ENCODE results near the gene ARHGAP6. TPM values are rescaled to one million over a fixed set of nuclear protein-coding genes. Genes with fewer than 3 reads are reported as not detected.
"Not testable (repeated sequence)": the region's sequence is repeated elsewhere in the genome, so short reads cannot be mapped to it uniquely, and the experiment has no call there.

The ARHGAP6 gene
- total and polyA plus RNA-seq, 8 donors = 7.0 to 25.4 (median 20.5) TPM

- Histone ChIP-seq H3K27me3 (no peaks in the 10 kb centered on the region), H3K4me1 (no peaks in the 10 kb centered on the region), H3K9me3 (no peaks in the 10 kb centered on the region), H3K4me3 (no peak overlapping the region), H3K27ac (no peak overlapping the region), H3K36me3 (no peaks in the 10 kb centered on the region)
- no peak for TF ChIP-seq CTCF (IDR thresholded peaks at IDR 0.05)
- DNase-seq (no peak), ATAC-seq (no peak)
- intact Hi-C loops (cut with DNase I) = no loop called here
Measured at GRCh38 chrX:11589641-11590040, 76.1 kb downstream of the ARHGAP6 start.

DNA sequence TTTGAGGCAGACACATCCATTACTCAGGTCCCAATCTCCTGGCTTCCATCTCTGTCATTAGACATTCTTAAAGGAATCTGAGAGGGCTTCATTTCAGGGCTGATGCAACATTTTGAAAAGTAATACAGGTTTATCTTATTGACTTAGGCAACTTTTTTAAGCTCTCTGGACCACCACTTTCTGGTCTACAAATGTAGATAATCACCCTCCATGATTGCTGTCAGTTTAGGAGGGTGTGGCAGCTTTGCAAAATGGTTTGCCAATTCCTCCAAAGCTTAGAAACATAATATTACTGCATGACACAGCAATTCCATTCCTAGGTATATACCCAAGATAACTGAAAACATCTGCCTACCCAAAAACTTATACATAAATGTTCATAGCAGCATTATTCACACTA, 77.6 kb downstream of the ARHGAP6 start:
- intact Hi-C loops (cut with DNase I) = no loop called here
- H3K9me3 ChIP-seq = no peaks in the 10 kb centered on the region
- ATAC-seq (no peak), DNase-seq (no peak)
- H3K4me3 ChIP-seq = no peak overlapping the region
- H3K4me1 ChIP-seq = no peaks in the 10 kb centered on the region
- no peak for TF ChIP-seq CTCF (IDR thresholded peaks at IDR 0.05)
- H3K27ac ChIP-seq = no peak overlapping the region
- H3K27me3 ChIP-seq = no peaks in the 10 kb centered on the region
- no peaks in the 10 kb centered on the region for H3K36me3 ChIP-seq

DNA sequence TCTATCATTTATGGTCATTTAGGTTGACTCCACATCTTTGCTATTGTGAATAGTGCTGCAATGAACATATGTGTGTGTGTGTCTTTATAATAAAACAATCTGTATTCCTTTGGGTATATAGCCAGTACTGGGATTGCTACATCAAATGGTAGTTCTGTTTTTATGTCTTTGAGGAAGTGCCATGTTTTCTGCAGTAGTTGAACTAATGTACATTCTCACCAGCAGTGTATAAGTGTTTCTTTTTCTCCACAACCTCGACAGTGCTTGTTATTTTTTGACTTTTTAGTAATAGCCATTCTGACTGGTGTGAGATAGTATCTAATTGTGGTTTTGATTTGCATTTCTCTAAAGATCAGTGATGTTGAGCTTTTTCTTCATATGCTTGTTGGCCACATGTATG, 80.5 kb downstream of the ARHGAP6 start:
- Histone ChIP-seq H3K27me3 (no peaks in the 10 kb centered on the region), H3K4me1 (no peaks in the 10 kb centered on the region), H3K4me3 (no peak overlapping the region), H3K9me3 (no peaks in the 10 kb centered on the region), H3K27ac (no peak overlapping the region), H3K36me3 (no peaks in the 10 kb centered on the region)
- TF ChIP-seq CTCF (IDR thresholded peaks at IDR 0.05) = no peak
- no peak for ATAC-seq
- intact Hi-C loops (cut with DNase I) = no loop called here
- DNase-seq = no peak

DNA sequence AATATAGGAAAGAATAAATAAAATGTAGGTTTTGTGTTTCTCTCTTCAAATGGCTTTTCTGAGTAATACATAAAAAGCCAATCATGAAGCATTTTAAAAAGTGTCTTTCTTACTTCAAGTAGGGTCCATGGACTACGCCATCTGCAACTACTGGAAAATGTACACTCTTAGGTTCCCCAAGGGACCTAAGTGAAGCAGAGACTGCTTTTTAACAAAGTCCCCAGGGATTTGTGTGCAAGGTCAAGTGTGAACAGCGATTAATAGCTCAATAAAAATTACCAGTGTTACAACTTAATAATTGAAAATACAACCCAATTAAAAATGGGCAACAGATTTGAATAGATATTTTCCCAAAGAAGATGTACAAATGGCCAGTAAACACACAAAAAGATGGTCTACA, 84.9 kb downstream of the ARHGAP6 start:
- Histone ChIP-seq H3K4me1 (no peaks in the 10 kb centered on the region), H3K9me3 (no peaks in the 10 kb centered on the region), H3K4me3 (no peak overlapping the region), H3K36me3 (no peaks in the 10 kb centered on the region), H3K27ac (no peak overlapping the region), H3K27me3 (no peaks in the 10 kb centered on the region)
- no peak for TF ChIP-seq CTCF (IDR thresholded peaks at IDR 0.05)
- ATAC-seq (no peak), DNase-seq (no peak)
- intact Hi-C loops (cut with DNase I) = no loop called here

DNA sequence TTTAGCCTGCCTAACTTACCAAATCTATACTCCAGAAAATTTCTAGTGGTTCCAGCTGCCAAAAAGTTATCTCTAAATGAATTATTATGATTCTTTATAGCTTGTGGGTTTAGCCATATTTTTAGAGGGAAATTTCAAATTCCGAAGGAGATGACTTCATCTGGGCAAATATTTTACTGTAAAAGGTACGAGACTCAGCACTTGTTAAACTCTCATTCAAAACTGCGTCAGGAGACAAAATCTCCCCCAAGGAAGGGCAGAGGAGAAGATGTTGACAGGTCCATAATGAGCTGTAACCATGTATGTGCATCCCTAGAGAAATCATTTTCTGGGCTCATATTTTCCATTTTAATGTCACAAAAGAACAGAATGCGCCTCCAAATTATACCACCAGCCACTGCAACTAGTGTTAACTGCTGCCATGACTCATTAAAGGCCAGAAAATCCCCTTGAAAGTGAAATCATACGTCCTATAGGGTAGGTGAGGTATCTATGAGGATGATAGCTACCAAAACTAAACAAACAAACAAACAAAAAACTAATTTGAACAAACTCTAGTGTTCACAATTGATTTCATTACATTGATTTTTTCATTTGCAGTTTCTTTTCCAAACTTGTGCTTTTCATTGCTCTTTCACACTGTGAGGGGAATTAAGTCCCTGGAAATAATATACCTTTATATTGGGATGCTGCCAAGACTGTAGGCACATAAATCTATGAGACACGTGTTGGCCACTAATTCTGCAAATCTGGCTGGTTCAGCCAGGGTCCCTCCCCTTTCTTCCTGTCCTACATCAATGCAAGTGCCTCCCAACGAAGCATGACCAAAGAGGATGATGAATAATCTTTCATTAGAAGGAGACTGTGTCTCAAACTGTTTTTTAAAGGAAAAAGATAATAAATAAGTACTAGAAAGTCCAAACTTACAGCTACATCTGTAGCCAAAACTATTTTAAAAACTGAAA, 85.8 kb downstream of the ARHGAP6 start:
- intact Hi-C loops (cut with DNase I) = no loop called here
- TF ChIP-seq CTCF (IDR thresholded peaks at IDR 0.05) = no peak
- H3K4me1 ChIP-seq = no peaks in the 10 kb centered on the region
- ATAC-seq = no peak
- H3K9me3 ChIP-seq = no peaks in the 10 kb centered on the region
- no peak for DNase-seq
- H3K27ac ChIP-seq = no peak overlapping the region
- no peaks in the 10 kb centered on the region for H3K36me3 ChIP-seq
- H3K27me3 ChIP-seq = no peaks in the 10 kb centered on the region
- H3K4me3 ChIP-seq = no peak overlapping the region

DNA sequence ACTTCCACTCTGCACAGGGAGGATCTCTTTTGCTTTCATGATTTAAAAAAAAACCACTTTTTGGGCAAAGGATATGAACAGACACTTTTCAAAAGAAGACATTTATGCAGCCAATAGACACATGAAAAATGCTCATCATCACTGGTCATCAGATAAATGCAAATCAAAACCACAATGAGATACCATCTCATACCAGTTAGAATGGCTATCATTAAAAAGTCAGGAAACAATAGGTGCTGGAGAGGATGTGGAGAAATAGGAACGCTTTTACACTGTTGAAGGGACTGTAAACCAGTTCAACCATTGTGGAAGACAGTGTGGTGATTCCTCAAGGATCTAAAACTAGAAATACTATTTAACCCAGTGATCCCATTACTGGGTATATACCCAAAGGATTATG, 87.4 kb downstream of the ARHGAP6 start:
- H3K9me3 ChIP-seq; H3K4me3 ChIP-seq; H3K27ac ChIP-seq; DNase-seq; H3K36me3 ChIP-seq; H3K27me3 ChIP-seq; H3K4me1 ChIP-seq; ATAC-seq; intact Hi-C loops (cut with DNase I): not testable (repeated sequence)
